Suprapubic skin (tissue), 4 donors: Measurements from ENCODE around the gene SUPT6H. TPM values are rescaled to one million over a fixed set of nuclear protein-coding genes. Genes with fewer than 3 reads are reported as not detected.

Experiments
- DNase-seq, 2 donors: peaks; one replicate each; pipeline ENCODE4 v3.0.0-alpha.2; 2019; ENCODE audit warnings: low spot score in 2 of 2
- H3K27ac ChIP-seq: fragments of 200-600 bp; sonication (generic); one replicate; pipeline ENCODE4 v1.5.1; 2019
- H3K27me3 ChIP-seq: fragments of 200-600 bp; sonication (generic); one replicate; pipeline ENCODE4 v1.5.1; 2019
- H3K36me3 ChIP-seq: fragments of 200-600 bp; sonication (generic); one replicate; pipeline ENCODE4 v1.5.1; 2019
- H3K4me1 ChIP-seq: fragments of 200-600 bp; sonication (generic); one replicate; pipeline ENCODE4 v1.5.1; 2019
- H3K4me3 ChIP-seq: fragments of 200-600 bp; sonication (generic); one replicate; pipeline ENCODE4 v1.5.1; 2019; ENCODE audit warnings: mild to moderate bottlenecking
- H3K9me3 ChIP-seq: fragments of 200-600 bp; sonication (generic); one replicate; pipeline ENCODE4 v1.5.1; 2019
- CTCF ChIP-seq, 2 donors: fragments of 200-600 bp in 1 of 2; fragments of 450-650 bp in 1 of 2; sonication (generic) in 1 of 2; IDR thresholded peaks; one replicate each; pipeline ENCODE4 v1.5.1; 2016 to 2019; ENCODE audit warnings: antibody characterized with exemption in 2 of 2, mild to moderate bottlenecking in 1 of 2, moderate library complexity in 1 of 2
- EP300 ChIP-seq: sonication (generic); formaldehyde crosslinking; IDR thresholded peaks from one replicate; pipeline ENCODE4 v1.6.1; 2017; ENCODE audit warnings: antibody characterized with exemption
- POLR2A ChIP-seq, 2 donors: fragments of 450-650 bp; IDR thresholded peaks; one replicate each; pipeline ENCODE4 v1.6.1; 2017; ENCODE audit warnings: antibody characterized with exemption in 2 of 2, mild to moderate bottlenecking in 2 of 2, moderate library complexity in 2 of 2
- POLR2AphosphoS5 ChIP-seq, 3 donors: sonication (generic); formaldehyde crosslinking; IDR thresholded peaks; one replicate each; pipeline ENCODE4 v1.6.1; 2017; ENCODE audit warnings: antibody characterized with exemption in 3 of 3
- WGBS: methylation state at CpG from one replicate; pipeline ENCODE4 v1.1.5; 2018; 5-methylcytosine and 5-hydroxymethylcytosine counted together
- total RNA-seq, 4 donors: library from RNA; depleted of rRNA; stranded (reverse); fragments of >200 nt; gene quantifications; one replicate each; pipeline ENCODE4 v1.1.0, GENCODE V29; 2016

SUPT6H gene
- total RNA-seq, 4 donors from 2014 or later = 41.1 to 123 (median 57.2) TPM

DNA sequence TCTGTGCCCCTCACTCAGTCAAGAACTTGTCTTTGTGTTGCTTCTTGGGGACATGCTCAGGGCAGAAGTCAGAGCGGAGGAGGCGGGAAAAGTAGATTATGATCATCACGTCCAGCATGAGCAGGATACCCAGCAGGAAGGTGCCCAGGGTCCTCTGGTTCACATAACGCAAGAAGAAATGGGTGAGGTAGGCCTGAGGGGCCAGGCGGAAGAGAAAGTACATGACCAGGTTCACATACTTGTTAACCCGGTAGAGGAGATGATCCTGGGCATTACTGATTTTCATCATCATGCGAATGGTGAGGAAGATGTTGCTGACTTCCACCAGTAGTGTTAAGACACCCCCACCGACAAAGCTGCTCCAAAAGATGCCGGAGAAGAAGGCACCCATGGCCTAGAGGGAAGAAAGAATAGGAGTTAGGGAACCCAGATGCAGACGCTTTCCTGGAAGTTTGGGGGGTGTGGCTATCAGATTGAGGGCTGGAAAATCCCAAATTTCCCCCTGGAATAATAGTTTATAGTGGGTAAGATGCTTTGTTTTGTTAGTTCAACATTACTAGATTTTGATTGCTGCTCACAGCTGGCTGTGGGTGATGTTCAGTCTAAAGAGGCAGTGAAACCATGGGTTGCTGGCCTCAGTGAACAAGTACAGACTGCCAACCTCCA is 62.6 kb downstream of the SUPT6H start:
- H3K36me3 ChIP-seq = peaks cover 35% of the 10 kb centered on the region
- TF ChIP-seq POLR2AphosphoS5 (IDR thresholded peaks at IDR 0.05) = no peak
- no peak for TF ChIP-seq CTCF (IDR thresholded peaks at IDR 0.05)
- no peak for TF ChIP-seq POLR2A (IDR thresholded peaks at IDR 0.05)
- TF ChIP-seq EP300 = no peak
- peaks cover 83% of the 10 kb centered on the region for H3K4me1 ChIP-seq
- H3K27me3 ChIP-seq = no peaks in the 10 kb centered on the region
- no peak for DNase-seq
- 70% methylated on average over 10 of the region's 10 CpGs for WGBS
- H3K9me3 ChIP-seq = no peaks in the 10 kb centered on the region
- H3K27ac ChIP-seq = peak overlapping the region; percentile 99
- peak overlapping the region; percentile 89 for H3K4me3 ChIP-seq

- Histone ChIP-seq H3K9me3 (no peaks in the 10 kb centered on the region), H3K4me1 (peaks cover 87% of the 10 kb centered on the region), H3K27ac (peak overlapping the region; percentile 99), H3K36me3 (peaks cover 35% of the 10 kb centered on the region), H3K4me3 (peak overlapping the region; percentile 89), H3K27me3 (no peaks in the 10 kb centered on the region)
- WGBS = 38% methylated on average over 16 of the region's 20 CpGs
- DNase-seq = no peak
- TF ChIP-seq POLR2AphosphoS5 (IDR thresholded peaks at IDR 0.05) = no peak
- TF ChIP-seq CTCF (IDR thresholded peaks at IDR 0.05) = no peak
- no peak for TF ChIP-seq EP300
- no peak for TF ChIP-seq POLR2A (IDR thresholded peaks at IDR 0.05)
Observed at GRCh38 chr17:28725166-28725659, 63.2 kb downstream of the SUPT6H start.

GRCh38 chr17:28725660-28726225 is 63.7 kb downstream of the SUPT6H start:
- Histone ChIP-seq H3K27ac (peak overlapping the region; percentile 99), H3K36me3 (peaks cover 35% of the 10 kb centered on the region), H3K4me3 (peak overlapping the region; percentile 89), H3K9me3 (no peaks in the 10 kb centered on the region), H3K4me1 (peaks cover 83% of the 10 kb centered on the region), H3K27me3 (no peaks in the 10 kb centered on the region)
- WGBS = no CpG with 5 or more reads among the region's 45 CpGs
- TF ChIP-seq POLR2AphosphoS5 (IDR thresholded peaks at IDR 0.05) = peak in 1 of 3 donors; percentile 69
- TF ChIP-seq POLR2A (IDR thresholded peaks at IDR 0.05) = peak in 1 of 2 donors; percentile 16
- TF ChIP-seq EP300 = no peak
- peak in 1 of 2 donors; percentile 82 for DNase-seq

- peak within 1 kb of the TSS; percentile 99 for H3K27ac ChIP-seq
- peaks cover 35% of the 10 kb centered on the region for H3K36me3 ChIP-seq
- peaks cover 78% of the 10 kb centered on the region for H3K4me1 ChIP-seq
- WGBS = no CpG with 5 or more reads among the region's 49 CpGs
- peak in 1 of 2 donors; percentile 88 for DNase-seq
- H3K4me3 ChIP-seq = peak within 1 kb of the TSS; percentile 89
- H3K27me3 ChIP-seq = no peaks in the 10 kb centered on the region
- H3K9me3 ChIP-seq = no peaks in the 10 kb centered on the region
- TF ChIP-seq POLR2AphosphoS5 (IDR thresholded peaks at IDR 0.05) = no peak
- no peak for TF ChIP-seq EP300
- TF ChIP-seq POLR2A (IDR thresholded peaks at IDR 0.05) = no peak
- TF ChIP-seq CTCF (IDR thresholded peaks at IDR 0.05) = no peak
Observed at GRCh38 chr17:28726226-28726626, 64.2 kb downstream of the SUPT6H start, which contains the start of gene TLCD1. TLCD1 (minus strand) TSS chr17:28726233; CDS start chr17:28726097, 136 bp downstream.

- Histone ChIP-seq H3K9me3 (no peaks in the 10 kb centered on the region), H3K4me1 (peaks cover 71% of the 10 kb centered on the region), H3K36me3 (peaks cover 29% of the 10 kb centered on the region), H3K27me3 (no peaks in the 10 kb centered on the region), H3K4me3 (peak overlapping the region; percentile 89), H3K27ac (peak overlapping the region; percentile 99)
- WGBS = under 1% methylated on average over 22 of the region's 57 CpGs
- TF ChIP-seq EP300 (no peak), CTCF (IDR thresholded peaks at IDR 0.05) (peak; percentile 99), POLR2AphosphoS5 (IDR thresholded peaks at IDR 0.05) (peak in 2 of 3 donors; percentile 76 to 82), POLR2A (IDR thresholded peaks at IDR 0.05) (peak in 1 of 2 donors; percentile 33)
- DNase-seq = peak; percentile 96
Observed at GRCh38 chr17:28726627-28727491, 64.9 kb downstream of the SUPT6H start.
